ENCODE measurements around the gene TBC1D8.

Gene TBC1D8

DNA sequence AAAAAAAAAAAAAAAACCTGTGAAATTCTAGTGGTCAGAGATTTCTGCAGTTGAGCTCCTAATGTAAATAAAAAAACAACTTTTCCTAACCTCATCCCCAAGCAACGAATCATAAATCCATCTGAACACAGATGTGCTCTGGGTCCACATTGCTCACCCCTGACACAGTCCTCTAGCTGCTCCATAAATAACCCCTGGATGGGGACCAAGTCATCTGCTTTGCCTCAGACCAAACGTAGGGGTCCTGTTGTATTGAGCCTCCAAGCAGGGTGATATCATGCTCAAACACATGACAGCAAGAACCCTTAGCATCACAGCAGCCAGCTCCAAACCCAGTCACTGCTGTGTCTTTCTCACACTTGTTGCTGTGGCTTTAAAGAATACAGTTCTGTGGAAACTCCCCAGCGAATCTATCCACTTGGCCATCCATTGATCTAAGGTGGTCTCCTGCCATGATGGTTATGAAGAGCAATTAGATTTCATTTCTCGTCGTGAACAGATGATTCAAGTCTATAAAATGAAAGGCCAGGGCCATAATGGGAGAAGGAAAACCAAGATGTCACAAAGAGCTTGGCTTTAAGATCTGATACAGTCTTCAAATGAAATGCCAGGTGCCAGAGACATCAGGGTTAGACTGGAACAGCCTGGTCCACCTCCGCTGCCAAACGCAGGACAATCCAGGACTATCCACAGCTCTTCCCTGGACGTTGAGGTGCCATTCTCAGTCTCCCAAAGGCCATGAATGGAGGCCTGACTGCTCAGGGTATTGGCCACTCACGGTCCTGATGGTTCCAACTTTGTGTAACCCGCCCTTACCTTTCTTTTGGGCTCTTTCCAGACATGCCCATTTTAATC is 39.0 kb downstream of the TBC1D8 start:
- no peak for DNase-seq (ENCODE audit: low spot score)

DNA sequence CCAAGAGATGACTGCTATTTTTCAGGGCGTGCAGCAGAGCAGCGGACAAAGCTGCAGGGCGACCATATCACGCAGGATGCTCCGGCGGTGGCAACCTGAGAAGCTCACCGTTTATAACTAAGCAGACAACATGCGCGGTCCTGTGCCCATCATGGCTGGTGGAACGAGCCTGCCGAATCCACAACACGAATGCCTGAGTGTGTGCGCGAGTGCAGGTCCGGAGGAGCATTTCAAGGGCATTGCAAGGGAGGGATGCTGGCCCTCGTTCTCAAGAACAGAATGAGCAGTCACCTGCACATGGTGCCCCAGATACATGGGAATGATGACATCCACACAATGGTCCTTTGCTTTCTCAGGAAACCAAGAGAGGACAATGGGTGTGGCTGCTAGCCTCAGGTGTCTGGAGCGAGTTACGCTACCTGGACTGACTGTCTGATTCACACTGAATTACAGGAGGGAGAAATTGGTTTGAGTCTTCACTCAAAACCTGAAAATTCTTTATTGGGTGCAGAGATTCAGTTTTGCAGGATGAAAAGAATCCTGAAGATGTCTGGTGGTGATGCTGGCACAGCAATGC is 39.8 kb downstream of the TBC1D8 start:
- DNase-seq (ENCODE audit: low spot score), result no peak

DNA sequence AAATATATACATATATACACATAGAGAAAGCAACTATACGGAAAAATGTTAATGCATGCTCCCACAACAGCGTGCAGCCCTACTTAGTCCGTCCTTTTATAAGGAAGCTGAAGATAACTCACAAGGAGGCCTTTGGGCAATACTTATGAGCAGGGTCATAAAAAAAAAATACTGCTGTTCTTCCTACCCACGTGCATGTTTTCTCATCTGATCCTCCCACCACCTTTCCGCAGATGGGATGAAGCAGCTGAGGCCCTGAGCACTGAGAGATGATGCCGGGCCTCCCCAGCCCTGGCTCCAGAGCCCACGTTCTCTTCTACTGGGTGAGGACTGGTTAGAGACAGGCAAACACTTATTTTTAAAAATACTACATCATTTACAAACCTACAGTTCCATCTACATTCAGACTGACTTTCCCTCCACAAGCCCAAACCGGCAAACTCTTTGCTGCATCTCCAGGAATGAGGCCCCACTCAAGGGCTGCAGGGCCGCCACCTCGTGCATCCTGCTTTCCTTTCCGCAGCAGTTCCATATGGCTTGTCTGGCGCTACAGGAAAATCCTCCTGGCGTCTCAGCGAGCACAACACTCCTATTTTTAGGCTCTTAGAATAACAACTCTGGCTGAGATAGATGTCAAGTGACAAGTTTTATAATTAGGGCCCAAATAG is 41.6 kb downstream of the TBC1D8 start:
- DNase-seq (ENCODE audit: low spot score), result no peak

DNA sequence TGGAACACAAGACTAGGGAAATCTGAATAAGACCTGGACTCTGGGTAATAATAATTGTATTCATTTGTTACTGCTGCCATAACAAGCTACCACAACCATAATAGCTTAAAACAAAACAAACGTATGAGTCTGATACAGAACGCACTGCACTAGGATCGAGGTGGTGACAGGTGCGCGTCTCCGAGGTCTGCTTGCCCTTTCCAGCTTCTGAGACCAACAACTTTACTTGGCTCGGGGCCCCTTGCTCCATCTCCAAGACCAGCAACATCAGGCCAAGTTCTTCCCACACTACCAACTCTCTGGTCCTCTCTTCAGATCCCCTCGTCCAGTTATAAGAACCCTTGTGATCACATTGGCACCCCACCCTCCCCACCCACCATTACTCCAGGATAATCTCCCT is 42.8 kb downstream of the TBC1D8 start:
- DNase-seq (ENCODE audit: low spot score), result no peak

DNA sequence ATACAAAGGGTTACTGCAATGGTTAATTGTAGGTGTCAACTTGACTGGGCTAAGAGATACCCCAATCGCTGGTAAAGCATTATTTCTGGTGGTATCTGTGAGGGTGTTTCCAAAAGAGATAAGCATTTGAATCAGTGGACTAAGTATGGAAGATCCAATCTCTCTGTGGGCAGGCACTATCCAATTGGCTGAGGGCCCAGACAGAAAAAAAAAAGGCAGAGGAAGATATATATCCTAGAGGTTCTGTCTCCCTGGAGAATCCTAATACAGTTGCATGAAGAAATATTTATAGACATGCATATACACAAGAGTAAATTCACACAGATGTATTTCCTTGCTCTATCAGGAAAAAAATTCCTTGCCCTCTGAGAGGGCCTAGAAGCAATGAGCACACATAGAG is 43.9 kb downstream of the TBC1D8 start:
- DNase-seq (ENCODE audit: low spot score), result no peak

DNA sequence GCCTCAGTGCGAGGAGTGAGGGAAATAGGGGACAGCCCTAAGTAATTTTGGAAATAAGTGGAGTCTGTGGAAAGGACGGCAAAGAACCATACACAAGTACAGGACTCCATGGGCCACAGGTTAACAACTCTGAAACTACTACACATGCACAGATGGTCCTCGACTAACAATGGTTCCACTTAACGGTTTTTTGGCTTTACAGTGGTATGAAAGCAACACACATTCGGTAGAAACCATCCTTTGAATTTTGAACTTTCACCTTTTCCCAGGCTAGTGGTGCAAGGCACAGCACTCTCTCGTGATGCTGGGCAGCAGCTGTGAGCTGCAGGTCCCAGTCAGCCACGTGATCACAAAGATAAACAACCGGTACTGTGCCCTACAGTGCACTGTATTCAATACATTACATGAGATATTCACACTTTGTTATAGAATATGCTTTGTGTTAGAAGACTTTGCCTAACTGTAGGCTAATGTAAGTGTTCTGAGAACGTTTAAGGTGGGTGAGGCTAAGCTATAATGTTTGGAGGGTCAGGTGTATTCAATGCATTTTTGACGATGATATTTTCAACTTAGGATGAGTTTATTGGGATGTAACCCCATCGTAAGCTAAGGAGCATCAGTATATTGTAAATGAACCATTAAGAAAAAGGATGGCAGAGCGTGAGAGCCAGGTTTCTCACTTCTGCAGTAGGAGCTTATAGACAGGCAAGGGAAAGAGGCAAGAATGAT is 44.6 kb downstream of the TBC1D8 start:
- DNase-seq (ENCODE audit: low spot score), result no peak

DNA sequence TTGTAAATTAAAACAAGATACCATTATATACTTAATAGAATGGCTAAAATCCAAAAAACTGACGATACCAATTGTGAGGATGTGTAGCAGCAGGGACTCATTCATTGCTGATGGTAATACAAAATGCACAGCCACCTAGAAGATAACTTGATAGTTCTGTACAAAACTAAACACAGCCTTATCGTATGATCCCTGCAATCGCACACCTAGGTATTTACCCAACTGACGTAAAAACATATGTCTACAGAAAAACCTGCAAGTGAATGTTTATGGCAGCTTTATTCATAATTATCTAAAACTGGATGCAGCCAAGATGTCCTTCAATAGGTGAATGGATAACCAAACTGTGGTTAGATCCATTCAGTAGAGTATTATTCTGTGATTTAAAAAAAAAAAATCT is 45.5 kb downstream of the TBC1D8 start:
- DNase-seq (ENCODE audit: low spot score), result no peak

DNA sequence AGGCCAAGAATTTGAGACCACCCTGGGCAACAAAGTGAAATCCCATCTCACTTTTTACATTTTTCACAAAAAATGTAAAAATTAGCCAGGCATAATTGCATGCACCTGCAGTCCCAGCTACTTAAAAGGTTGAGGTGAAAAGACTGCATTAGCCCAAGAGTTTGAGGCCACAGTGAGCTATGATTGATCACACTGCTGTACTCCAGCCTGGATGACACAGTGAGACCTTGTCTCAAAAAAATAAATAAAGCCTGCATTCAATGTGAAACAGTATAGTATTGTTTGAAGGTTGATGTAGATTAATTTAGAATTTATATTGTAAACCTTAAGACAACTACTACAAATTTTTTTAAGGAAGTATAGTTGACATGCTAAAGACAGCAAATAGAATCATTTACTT is 53.5 kb downstream of the TBC1D8 start:
- no peak for DNase-seq (ENCODE audit: low spot score)

DNA sequence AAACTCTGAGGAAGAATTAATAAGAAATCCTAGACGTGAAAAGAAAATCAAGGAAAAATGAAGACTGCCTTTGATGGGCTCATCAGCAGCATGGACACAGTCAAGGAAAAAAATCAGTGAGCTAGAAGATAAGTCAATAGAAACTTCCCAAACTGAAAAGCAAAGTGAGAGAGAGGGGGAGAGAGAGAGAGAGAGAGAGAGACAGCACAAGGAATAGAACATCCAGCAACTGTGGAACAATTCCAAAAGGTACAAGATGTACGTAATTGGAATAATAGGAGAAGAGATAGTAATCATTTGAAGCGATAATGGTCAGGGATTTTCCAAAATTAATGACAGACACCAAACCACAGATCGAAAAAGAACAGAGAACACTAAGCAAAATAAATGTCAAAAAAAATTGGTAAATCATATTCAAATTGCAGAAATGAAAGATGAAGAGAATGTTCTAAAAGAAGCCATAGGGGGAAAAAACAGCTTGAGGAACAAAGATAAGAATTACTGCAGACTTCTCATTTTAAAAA is 54.5 kb downstream of the TBC1D8 start:
- DNase-seq (ENCODE audit: low spot score), result no peak

DNA sequence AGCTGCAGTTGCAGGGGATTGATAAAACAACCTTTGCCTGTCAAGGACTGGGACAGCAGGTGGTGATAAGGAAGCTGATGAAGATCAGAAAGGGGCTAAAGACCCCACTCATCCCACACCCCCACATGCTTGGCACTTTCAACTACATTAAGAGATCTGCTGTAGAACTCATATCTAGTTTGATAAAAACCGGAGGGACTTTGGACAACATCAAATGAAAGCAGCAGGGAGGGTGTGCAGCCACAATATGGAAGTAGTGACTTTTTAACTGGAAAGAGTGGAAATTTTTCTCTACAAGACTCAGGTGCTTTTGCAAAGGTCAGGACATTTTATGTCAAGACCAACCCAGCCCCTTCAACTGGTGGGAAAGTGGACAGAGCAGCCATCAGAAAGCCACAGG is 56.8 kb downstream of the TBC1D8 start:
- no peak for DNase-seq (ENCODE audit: low spot score)

DNA sequence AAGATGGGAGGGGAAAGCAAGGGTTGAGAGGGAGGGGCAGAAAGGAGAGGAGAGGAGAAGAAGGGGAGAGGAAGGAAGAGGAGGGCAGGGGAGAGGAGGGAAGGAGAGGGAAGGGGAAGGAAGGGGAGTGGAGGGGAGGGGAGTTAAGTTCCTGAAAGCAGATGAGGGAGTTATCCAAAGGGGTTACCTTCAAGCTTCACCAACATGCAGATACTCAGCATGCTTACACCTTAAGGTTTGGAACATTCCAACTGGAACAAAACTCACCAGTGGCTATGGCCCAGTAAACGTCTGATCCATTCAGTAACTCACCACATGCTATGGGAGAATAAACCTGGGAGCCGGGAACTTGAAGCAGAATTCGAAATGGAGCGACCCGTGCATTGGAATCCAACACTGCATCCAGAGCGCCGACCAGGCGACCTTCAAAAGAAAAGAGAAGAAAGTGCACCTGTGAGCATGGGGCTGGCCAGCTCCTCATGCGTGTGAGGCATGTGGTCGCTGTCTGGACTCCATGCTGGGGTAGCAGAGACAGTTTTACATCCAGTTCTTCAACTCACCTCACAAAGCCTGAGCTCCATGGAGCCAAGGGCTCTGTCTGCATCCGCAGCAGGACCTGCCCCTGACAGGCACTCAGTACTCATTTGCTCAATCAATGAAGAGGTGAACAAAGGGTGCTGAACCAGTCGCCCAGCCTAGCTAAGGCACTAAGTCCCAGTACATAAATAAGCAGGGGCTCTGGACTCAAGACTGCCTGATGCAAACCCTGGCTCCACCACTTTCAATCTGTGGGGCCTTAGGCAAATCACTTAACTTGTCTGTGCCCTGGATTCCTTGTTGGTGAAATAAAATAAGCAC is 61.0 kb downstream of the TBC1D8 start:
- DNase-seq (ENCODE audit: low spot score), result no peak

DNA sequence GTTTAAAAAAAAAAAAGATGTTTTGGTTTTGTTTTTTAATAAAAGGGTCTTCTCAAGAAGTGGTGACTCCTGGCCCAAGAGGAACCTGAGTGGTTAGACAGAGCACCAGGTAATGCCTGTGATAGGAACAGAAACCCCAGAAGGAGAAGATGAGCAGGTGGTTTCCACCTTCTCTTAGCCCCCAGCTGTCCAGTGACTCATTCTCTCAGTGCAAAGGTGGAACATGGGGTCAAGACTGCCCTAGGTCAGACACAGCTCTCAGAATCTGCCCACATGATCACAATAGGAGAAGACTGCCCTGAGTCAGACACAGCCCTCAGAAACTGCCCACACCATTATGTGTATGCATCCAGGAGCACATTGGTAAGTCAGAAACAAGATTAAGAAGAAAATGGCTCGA is 61.8 kb downstream of the TBC1D8 start:
- no peak for DNase-seq (ENCODE audit: low spot score)

DNA sequence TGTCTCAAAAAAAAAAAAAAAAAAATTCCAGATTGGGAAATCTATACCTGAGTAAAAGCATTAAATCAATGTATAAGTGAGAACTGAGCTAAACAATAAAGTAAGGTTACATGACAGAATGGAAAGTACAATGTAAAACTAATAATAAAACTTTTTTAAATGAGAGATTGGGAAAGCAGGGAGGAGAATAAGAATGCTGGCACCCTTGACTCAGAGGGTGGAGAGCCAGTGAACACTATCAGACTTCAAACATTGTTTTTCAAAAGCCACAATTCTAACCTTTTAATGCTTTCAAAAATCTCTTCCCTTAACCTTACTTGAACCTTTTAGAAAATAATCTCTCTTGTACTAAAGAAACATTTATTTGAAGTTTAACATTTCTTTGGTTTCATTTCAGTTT is 63.5 kb downstream of the TBC1D8 start:
- DNase-seq (ENCODE audit: low spot score), result no peak

DNA sequence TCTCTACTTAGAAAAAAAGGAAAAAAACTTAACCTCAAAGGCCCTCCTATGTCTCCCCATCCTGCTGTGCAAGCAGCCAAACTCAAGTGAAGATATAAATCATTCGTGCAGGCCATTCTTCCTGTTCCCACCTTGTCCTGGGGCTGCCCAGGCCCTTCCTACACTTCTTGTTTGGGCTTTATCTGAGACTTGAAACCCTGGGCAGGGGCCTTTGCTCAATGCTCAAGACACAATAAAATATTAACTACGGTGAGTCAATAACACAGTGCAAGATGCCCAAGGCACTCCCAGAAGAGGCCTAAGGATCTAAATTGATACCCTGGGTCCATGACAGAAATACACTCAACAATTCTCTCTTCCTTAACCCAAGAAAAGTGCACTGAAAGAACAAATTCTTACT is 67.6 kb downstream of the TBC1D8 start:
- no peak for DNase-seq (ENCODE audit: low spot score)

DNA sequence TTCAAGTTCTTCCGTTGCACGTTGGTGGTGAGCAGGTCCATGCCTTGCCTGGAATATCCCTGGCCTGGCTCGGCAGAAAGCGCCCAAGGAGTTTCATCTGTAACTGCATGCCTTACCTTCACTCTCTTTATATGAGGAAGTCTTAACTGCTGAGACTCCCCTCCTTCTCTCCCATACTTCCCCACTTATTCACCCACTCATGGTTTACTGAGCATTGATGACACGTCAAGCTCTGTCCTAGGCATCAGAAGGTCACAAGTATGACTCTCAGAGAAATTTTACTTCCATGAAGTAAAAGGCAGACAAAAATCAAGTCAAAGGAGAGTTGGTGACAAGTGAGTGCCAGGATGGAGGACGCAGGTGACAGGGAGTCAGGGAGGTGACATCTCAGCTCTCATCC is 68.2 kb downstream of the TBC1D8 start:
- DNase-seq (ENCODE audit: low spot score), result no peak

DNA sequence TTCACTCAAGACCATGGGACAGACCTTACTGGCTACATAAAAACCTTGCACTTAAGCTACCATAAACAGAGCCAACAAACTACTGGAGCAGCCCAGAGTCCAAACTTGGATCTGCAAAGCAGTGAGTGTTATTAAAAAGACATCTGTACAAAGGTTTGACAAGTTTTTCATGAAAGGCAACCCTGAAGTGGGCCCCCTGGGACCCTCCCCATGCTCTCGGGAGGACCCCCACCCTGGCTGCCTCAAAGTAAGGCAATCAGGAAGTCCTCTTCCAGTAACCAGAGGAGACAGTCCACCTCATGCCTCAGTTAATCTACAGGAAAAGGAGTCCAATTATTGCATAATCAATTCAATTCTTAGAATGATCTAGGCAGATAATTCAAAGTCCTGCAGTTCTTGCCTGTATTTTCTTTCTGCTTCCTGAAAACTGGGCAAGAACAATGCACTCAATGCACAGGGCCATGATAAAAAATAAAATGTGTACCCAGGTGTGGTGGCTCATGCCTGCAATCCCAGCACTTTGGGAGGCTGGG is 69.7 kb downstream of the TBC1D8 start:
- no peak for DNase-seq (ENCODE audit: low spot score)

DNA sequence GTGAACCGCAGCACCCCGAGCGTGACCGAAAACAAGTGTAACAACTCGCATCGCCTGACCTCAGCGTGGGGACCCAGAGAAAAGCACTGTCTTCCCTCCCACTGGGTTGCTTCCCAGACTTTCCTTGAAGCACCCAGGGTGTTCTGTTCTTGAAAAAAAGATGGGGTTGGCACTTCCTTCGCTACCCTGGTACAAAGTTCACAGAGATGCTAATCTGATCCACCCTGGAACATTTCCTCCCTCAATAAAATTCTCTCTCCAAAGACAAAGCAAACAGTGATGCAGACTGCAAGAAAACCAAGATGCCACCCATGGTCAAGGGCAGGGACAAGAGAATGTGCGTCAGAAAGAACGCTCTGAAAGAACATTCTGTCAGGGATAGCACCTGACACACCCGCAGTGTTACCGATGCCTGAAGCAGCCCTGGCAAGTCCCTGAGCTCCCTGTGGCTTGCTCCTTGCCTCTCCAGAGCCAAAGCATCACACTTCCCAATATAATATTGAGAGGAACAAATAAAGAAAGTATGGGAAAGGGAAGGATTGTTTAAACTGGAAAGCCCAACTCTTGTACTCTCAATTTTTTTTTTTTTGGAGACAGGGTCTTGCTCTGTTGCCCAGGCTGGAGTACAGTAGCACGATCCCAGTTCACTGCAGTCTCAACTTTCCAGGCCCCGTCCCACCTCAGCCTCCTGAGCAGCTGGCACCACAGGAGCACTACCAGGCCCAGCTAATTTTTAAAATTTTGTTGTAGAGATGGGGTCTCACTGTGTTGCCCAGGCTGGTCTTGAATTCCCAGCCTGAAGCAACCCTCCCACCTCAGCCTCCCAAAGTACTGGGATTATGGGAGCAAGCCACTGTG is 70.7 kb downstream of the TBC1D8 start:
- DNase-seq (ENCODE audit: low spot score), result no peak

DNA sequence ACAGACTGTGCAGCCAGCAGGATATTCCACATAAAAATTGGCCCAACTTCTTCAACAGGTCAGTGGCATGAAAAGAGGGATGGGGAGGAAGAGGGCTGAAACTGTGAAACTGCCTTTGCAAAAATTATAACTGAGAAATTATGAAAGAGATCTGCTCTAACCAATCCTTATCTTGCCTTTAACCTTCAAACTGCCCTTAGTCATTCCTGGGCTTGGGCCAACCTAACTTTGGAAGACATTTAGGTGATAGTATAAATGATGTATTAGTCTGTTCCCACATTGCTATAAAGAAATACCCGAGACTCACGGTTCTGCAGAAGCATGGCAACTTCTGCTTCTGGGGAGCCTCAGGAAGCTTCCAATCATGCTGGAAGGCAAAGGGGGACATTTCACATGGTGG is 74.6 kb downstream of the TBC1D8 start:
- no peak for DNase-seq (ENCODE audit: low spot score)

DNA sequence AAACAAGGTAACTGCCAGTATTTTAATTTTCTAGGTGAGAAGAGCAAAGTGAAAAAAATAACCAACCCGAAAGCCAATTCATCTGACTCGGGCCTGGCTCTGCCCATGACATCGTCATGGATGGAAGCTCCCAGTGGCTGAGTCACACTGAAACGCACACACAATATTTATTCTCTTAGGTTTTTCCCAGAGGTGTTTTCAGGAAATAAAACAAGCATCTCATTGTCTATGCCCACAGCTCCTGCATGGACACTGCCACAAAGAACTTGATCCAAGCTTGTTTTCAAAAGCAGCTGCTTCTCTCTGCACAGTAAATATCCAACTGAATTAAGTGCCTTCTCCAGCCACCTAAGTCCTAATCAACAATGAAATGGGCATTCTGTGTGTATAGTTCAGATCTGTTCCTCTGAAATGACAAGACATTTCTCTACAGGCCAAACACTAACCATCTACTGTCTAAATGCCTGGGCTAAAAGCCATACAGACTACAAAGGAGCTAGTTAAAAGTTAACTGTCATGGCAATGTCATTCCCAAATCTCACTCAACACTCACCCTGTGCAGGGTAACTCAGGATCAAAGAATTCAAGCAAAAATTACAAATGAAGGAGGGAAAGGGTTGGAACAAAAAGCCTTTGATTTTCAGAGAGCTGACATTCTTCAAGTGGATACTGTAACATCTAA is 86.2 kb downstream of the TBC1D8 start:
- DNase-seq (ENCODE audit: low spot score), result no peak

DNA sequence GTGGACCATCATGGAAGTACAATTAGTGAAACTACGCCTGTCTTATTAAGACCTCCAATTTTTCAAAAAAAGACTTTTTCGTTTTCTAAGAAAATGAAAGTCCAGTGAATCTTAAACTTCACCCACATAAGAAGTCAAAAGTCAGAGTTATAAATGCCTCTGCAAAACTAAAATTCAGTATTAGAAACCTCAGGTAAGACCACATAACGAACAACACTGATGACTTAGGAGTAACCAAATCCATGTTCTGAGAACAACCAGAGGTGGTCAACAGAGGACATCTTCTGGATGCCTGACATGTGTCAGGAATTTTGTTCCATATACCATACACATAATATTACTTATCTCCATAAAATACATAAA is 86.7 kb downstream of the TBC1D8 start:
- DNase-seq (ENCODE audit: low spot score), result no peak
